Measurements from ENCODE around the gene COMP.

DNA sequence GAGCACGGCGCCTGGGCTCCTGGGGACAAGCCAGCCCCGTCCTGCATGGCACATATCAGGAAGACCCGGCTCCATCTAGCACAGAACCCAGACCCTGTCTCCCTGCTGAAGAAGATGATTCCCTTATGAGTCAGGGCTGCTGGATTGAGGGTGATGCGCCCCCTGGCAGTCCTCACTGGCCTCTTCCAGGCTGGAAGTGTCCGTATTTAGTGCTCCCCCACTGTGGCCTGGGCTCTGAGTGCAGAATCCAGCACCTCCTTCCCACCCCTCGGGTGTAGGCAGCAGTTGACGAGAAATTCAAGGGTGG lies 14.9 kb downstream of the COMP start:
- TF ChIP-seq FOXP1 (CRISPR knock-in tag; IDR thresholded peaks at IDR 0.05; ENCODE audit: borderline replicate concordance) = no peak
- TF ChIP-seq CTCF (IDR thresholded peaks at IDR 0.05) = no peak
- TF ChIP-seq, protein P1, sequence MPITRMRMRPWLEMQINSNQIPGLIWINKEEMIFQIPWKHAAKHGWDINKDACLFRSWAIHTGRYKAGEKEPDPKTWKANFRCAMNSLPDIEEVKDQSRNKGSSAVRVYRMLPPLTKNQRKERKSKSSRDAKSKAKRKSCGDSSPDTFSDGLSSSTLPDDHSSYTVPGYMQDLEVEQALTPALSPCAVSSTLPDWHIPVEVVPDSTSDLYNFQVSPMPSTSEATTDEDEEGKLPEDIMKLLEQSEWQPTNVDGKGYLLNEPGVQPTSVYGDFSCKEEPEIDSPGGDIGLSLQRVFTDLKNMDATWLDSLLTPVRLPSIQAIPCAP (CRISPR knock-in tag; IDR thresholded peaks at IDR 0.05) = no peak
- TF ChIP-seq CREM (CRISPR knock-in tag; IDR thresholded peaks at IDR 0.05) = no peak

Data from WTC11 (cell line).